D721Med (cell line): ENCODE measurements around the gene NFATC3.
"Not testable (repeated sequence)": the region's sequence is repeated elsewhere in the genome, so short reads cannot be mapped to it uniquely, and the experiment has no call there.

Experiments used
- DNase-seq: peaks from one replicate; pipeline ENCODE4 v3.0.0; 2011; ENCODE audit warnings: low spot score; ENCODE audit not compliant: insufficient read length
- FAIRE-seq: peaks from 2 replicates; lab custom pipeline; 2011; peaks lifted over from hg19 to GRCh38; lab: Jason Lieb, UNC
- TF ChIP-seq, protein P1 (sequence below): IDR thresholded peaks from 2 replicates; pipeline ENCODE4 v1.5.1; 2012; ENCODE audit warnings: mild to moderate bottlenecking, control low read depth; ENCODE audit not compliant: insufficient read depth; ENCODE audit errors: missing control alignments

Gene NFATC3

DNA sequence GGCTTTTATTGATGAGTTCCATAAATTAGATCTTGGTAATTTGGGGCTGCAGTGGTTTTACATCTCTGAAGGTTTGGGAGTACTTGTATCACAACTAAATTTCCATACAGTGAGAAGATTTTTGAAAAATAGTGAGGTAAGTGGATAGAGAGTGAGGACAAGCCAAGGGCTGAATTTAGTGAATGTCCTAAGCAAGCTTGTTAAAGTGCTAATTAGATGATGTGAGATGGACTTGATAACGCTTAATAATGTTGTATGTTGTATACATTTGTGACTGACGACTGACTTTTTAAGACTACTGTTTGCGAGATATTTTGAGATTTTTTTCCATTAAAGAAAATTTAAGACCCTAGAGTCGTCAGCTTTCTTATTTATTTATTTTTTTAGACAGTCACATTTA is 3.9 kb downstream of the NFATC3 start:
- DNase-seq (no peak), FAIRE-seq (no peak)
- TF ChIP-seq, protein P1, sequence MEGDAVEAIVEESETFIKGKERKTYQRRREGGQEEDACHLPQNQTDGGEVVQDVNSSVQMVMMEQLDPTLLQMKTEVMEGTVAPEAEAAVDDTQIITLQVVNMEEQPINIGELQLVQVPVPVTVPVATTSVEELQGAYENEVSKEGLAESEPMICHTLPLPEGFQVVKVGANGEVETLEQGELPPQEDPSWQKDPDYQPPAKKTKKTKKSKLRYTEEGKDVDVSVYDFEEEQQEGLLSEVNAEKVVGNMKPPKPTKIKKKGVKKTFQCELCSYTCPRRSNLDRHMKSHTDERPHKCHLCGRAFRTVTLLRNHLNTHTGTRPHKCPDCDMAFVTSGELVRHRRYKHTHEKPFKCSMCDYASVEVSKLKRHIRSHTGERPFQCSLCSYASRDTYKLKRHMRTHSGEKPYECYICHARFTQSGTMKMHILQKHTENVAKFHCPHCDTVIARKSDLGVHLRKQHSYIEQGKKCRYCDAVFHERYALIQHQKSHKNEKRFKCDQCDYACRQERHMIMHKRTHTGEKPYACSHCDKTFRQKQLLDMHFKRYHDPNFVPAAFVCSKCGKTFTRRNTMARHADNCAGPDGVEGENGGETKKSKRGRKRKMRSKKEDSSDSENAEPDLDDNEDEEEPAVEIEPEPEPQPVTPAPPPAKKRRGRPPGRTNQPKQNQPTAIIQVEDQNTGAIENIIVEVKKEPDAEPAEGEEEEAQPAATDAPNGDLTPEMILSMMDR: no peak

GRCh38 chr16:68090130-68090529 is 5.0 kb downstream of the NFATC3 start:
- DNase-seq (no peak), FAIRE-seq (no peak)
- TF ChIP-seq, protein P1: no peak

DNA sequence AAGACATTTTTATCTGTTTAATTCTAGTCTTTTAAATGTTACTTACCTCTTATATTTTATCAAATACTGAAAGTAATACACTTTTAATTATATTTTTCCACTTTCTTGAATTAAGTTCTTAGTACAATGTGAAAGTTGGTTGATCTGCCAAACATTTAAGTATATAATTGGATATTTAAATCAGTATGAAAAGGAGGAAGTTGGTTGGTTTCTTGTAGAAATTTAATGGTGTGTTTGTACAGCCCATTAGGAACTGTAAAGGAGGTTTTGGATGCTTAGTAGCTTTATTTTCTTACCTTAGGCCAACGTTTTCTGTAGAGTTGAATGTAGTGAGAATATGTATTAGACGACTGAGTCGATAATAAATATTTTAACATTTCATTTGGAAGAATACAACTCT is 5.4 kb downstream of the NFATC3 start:
- DNase-seq (no peak), FAIRE-seq (no peak)
- TF ChIP-seq, protein P1: no peak

DNA sequence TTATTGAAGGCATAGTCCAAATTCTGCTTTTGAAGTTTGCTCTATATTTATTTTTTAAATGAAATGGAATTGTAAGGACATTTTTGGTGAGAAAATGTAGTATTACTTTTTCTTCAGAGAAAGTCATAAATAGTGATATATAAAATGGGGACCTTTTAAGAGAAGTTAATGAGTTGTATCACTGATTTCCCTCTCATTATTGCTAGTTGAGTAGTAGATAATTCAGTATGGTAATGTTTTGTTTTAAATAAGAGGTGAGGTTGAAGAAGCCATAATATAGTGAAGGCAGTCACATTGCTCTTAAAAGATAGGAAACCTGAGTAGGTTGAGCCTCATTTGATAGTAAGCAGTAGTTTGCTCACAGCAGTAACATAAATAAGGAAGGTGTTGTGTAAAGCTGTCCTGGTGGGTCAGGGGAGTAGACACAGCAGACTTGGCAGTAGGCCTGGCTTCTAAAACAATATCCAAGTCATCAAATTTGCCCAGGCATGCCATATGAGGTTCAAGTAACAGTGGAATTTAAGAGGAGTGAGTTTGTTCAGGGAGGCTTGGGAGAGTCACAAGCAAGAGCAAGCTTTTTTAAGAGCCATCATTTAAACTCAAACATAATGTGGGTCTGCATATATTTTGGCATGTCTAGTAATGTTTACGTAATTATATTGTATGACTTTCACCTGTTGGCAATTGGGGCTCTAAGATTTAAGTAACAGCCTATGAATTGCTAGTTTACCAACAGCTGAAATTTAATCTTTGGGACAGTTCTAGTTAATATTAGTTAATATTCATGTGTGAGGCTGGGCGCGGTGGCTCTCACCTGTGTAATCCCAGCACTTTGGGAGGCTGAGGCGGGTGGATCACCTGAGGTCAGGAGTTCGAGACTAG is 6.5 kb downstream of the NFATC3 start:
- TF ChIP-seq, protein P1: no peak
- DNase-seq (no peak), FAIRE-seq (no peak)

GRCh38 chr16:68092275-68092674 is 7.1 kb downstream of the NFATC3 start:
- FAIRE-seq, DNase-seq: not testable (repeated sequence)

- TF ChIP-seq, protein P1: peak; percentile 28
- no peak for DNase-seq
- no peak for FAIRE-seq
Measured at GRCh38 chr16:68093816-68094613, 8.8 kb downstream of the NFATC3 start.

DNA sequence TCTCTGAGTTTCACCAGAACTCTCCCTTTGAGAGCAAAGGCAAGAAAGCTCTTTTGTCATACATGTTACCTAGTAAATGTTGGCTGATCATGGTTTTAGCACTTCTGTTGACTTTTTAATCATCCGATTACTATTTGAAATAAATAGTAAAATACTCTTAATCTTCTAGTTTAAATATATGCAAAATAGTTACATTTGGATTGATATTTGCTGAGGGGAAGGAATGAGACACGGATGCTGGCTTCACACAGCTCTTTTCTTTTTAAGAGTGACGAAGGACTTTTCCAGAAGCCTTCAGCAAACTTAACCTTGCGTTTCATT is 9.4 kb downstream of the NFATC3 start:
- no peak for DNase-seq
- TF ChIP-seq, protein P1: no peak
- no peak for FAIRE-seq
